Measurements from ENCODE around the gene LRCH3.

Gene LRCH3

GRCh38 chr3:197856199-197856816 is 65.3 kb downstream of the LRCH3 start:
- no peaks in the 10 kb centered on the region for H3K79me1 ChIP-seq (ENCODE audit: low read length)
- peak overlapping the region; percentile 65 for H3K27ac ChIP-seq (ENCODE audit: low read depth, low read length)
- no peak overlapping the region for H3K4me3 ChIP-seq (ENCODE audit: low read length)
- no peak overlapping the region for H3K9ac ChIP-seq (ENCODE audit: low read length)
- H2BK5ac ChIP-seq (ENCODE audit: low read length): no peak overlapping the region
- no peak overlapping the region for H3K56ac ChIP-seq (ENCODE audit: low read length)
- no peak overlapping the region for H3K23ac ChIP-seq (ENCODE audit: low read length)
- H3K4ac ChIP-seq (ENCODE audit: low read depth, low read length): no peak overlapping the region
- H4K8ac ChIP-seq (ENCODE audit: low read depth, low read length): no peak overlapping the region
- WGBS (ENCODE audit: extremely low coverage, insufficient coverage, low lambda C conversion rate): 100% methylated on average over 1 of the region's 8 CpGs
- no peak overlapping the region for H4K5ac ChIP-seq (ENCODE audit: low read length)
- no peak overlapping the region for H2BK15ac ChIP-seq (replicated peaks; ENCODE audit: low read depth)
- H3K4me2 ChIP-seq (ENCODE audit: low read length): no peak overlapping the region
- DNase-seq: no peak
- no peak overlapping the region for H2AK5ac ChIP-seq (ENCODE audit: low read length)
- H3K79me2 ChIP-seq (ENCODE audit: control insufficient read depth, insufficient read depth, low read length): no peaks in the 10 kb centered on the region
- peaks cover 9% of the 10 kb centered on the region for H3K4me1 ChIP-seq (ENCODE audit: control insufficient read depth, low read depth, low read length)
- peak overlapping the region; percentile 82 for H2BK120ac ChIP-seq (ENCODE audit: low read depth, low read length)
- no peaks in the 10 kb centered on the region for H3K27me3 ChIP-seq (ENCODE audit: insufficient read depth, low read length, poor library complexity)
- peaks cover 2% of the 10 kb centered on the region for H3K36me3 ChIP-seq (ENCODE audit: control insufficient read depth, insufficient read depth, low read length)
- peak overlapping the region; percentile 56 for H3K18ac ChIP-seq (ENCODE audit: low read length)

GRCh38 chr3:197858133-197858532 is 67.1 kb downstream of the LRCH3 start:
- Histone ChIP-seq H3K79me2 (ENCODE audit: control insufficient read depth, insufficient read depth, low read length) (no peaks in the 10 kb centered on the region), H3K79me1 (ENCODE audit: low read length) (no peaks in the 10 kb centered on the region), H3K4ac (ENCODE audit: low read depth, low read length) (no peak overlapping the region), H3K27ac (ENCODE audit: low read depth, low read length) (no peak overlapping the region), H3K23ac (ENCODE audit: low read length) (no peak overlapping the region), H4K5ac (ENCODE audit: low read length) (no peak overlapping the region), H3K27me3 (ENCODE audit: insufficient read depth, low read length, poor library complexity) (no peaks in the 10 kb centered on the region), H3K4me3 (ENCODE audit: low read length) (no peak overlapping the region), H3K56ac (ENCODE audit: low read length) (no peak overlapping the region), H4K8ac (ENCODE audit: low read depth, low read length) (no peak overlapping the region), H3K9ac (ENCODE audit: low read length) (no peak overlapping the region), H3K18ac (ENCODE audit: low read length) (no peak overlapping the region), H3K4me2 (ENCODE audit: low read length) (no peak overlapping the region), H3K36me3 (ENCODE audit: control insufficient read depth, insufficient read depth, low read length) (peaks cover 2% of the 10 kb centered on the region), H2BK120ac (ENCODE audit: low read depth, low read length) (no peak overlapping the region), H2AK5ac (ENCODE audit: low read length) (no peak overlapping the region), H2BK15ac (replicated peaks; ENCODE audit: low read depth) (no peak overlapping the region), H3K4me1 (ENCODE audit: control insufficient read depth, low read depth, low read length) (peaks cover 9% of the 10 kb centered on the region), H2BK5ac (ENCODE audit: low read length) (no peak overlapping the region)
- no CpG with 5 or more reads among the region's 3 CpGs for WGBS (ENCODE audit: extremely low coverage, insufficient coverage, low lambda C conversion rate)
- DNase-seq: no peak

DNA sequence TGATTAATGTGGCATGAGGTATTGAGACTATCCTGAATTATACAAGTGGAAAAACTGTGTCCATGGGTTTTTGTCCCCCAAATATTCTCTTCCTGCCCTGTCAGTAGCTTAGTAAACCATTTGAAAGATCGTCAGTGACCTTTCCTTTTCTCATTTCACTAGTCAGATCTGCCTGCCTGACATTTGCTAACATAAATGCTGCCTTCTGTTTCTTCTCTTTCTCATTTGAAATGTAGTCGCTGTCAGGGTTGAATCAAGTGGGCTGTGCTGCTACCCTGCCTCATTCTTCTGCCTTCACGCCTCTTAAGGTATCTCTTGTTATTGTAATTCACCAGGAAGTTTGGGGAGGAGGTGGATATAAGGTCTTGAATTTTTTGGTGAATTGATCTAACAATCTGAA is 67.5 kb downstream of the LRCH3 start:
- H4K8ac ChIP-seq (ENCODE audit: low read depth, low read length): no peak overlapping the region
- no peak overlapping the region for H2BK120ac ChIP-seq (ENCODE audit: low read depth, low read length)
- no peak overlapping the region for H3K18ac ChIP-seq (ENCODE audit: low read length)
- H3K9ac ChIP-seq (ENCODE audit: low read length): peak overlapping the region; percentile 8
- H3K79me1 ChIP-seq (ENCODE audit: low read length): no peaks in the 10 kb centered on the region
- no peak overlapping the region for H3K4me3 ChIP-seq (ENCODE audit: low read length)
- no peak overlapping the region for H4K5ac ChIP-seq (ENCODE audit: low read length)
- H3K4ac ChIP-seq (ENCODE audit: low read depth, low read length): no peak overlapping the region
- peaks cover 2% of the 10 kb centered on the region for H3K36me3 ChIP-seq (ENCODE audit: control insufficient read depth, insufficient read depth, low read length)
- no peak overlapping the region for H2BK5ac ChIP-seq (ENCODE audit: low read length)
- H3K4me2 ChIP-seq (ENCODE audit: low read length): no peak overlapping the region
- no peak overlapping the region for H3K56ac ChIP-seq (ENCODE audit: low read length)
- H3K27ac ChIP-seq (ENCODE audit: low read depth, low read length): no peak overlapping the region
- H3K27me3 ChIP-seq (ENCODE audit: insufficient read depth, low read length, poor library complexity): no peaks in the 10 kb centered on the region
- peaks cover 9% of the 10 kb centered on the region for H3K4me1 ChIP-seq (ENCODE audit: control insufficient read depth, low read depth, low read length)
- no peak overlapping the region for H2AK5ac ChIP-seq (ENCODE audit: low read length)
- no peak overlapping the region for H2BK15ac ChIP-seq (replicated peaks; ENCODE audit: low read depth)
- H3K79me2 ChIP-seq (ENCODE audit: control insufficient read depth, insufficient read depth, low read length): no peaks in the 10 kb centered on the region
- DNase-seq: peak; percentile 41
- H3K23ac ChIP-seq (ENCODE audit: low read length): no peak overlapping the region
- WGBS (ENCODE audit: extremely low coverage, insufficient coverage, low lambda C conversion rate): no CpG with 5 or more reads among the region's 3 CpGs

DNA sequence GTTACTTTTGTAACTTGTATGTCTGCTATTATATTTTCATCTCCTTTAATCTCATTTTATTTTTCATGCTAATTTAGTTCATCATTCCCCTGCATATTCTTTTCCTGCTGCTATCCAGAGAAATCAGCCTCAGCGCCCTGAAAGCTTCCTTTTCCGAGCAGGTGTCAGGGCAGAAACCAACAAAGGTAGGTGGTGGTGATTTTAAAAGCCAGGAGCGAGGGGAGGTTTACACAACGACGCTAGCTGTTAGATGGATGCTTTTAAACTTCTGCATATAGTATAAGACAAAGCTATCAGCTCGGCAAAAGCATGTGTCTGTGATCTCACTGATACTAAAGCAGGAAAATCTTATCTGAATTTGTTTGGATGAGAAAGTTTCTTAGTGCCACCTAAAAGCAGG is 75.0 kb downstream of the LRCH3 start:
- H2AK5ac ChIP-seq (ENCODE audit: low read length): no peak overlapping the region
- H3K36me3 ChIP-seq (ENCODE audit: control insufficient read depth, insufficient read depth, low read length): peaks cover 2% of the 10 kb centered on the region
- no peak for DNase-seq

DNA sequence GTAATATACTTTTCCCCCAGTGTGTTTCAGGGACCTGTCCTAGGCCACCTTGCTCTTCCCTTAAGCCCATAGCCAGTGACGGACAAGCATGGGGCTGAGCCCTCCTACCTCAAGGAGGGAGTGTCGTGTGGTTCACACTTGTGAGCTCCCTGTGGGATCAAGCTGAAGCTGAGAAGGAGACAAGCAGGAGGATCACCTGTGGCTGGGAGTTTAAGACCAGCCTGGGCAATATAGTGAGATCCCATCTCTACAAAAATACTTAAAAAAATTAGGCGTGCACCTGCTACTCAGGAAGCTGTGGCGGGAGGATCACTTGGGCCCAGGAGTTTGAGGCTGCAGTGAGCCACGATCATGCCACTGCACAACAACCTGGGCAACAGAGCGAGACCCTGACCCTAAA is 82.3 kb downstream of the LRCH3 start:
- Histone ChIP-seq H3K27me3 (ENCODE audit: insufficient read depth, low read length, poor library complexity) (no peaks in the 10 kb centered on the region), H3K4me3 (ENCODE audit: low read length) (no peak overlapping the region), H3K18ac (ENCODE audit: low read length) (no peak overlapping the region), H2AK5ac (ENCODE audit: low read length) (no peak overlapping the region), H4K5ac (ENCODE audit: low read length) (no peak overlapping the region), H2BK5ac (ENCODE audit: low read length) (no peak overlapping the region), H3K4me1 (ENCODE audit: control insufficient read depth, low read depth, low read length) (no peaks in the 10 kb centered on the region), H3K79me1 (ENCODE audit: low read length) (no peaks in the 10 kb centered on the region), H4K8ac (ENCODE audit: low read depth, low read length) (no peak overlapping the region), H2BK120ac (ENCODE audit: low read depth, low read length) (no peak overlapping the region), H3K4ac (ENCODE audit: low read depth, low read length) (no peak overlapping the region), H3K56ac (ENCODE audit: low read length) (no peak overlapping the region), H3K4me2 (ENCODE audit: low read length) (no peak overlapping the region), H3K23ac (ENCODE audit: low read length) (no peak overlapping the region), H3K9ac (ENCODE audit: low read length) (no peak overlapping the region), H3K79me2 (ENCODE audit: control insufficient read depth, insufficient read depth, low read length) (no peaks in the 10 kb centered on the region), H3K36me3 (ENCODE audit: control insufficient read depth, insufficient read depth, low read length) (peaks cover 4% of the 10 kb centered on the region), H3K27ac (ENCODE audit: low read depth, low read length) (no peak overlapping the region), H2BK15ac (replicated peaks; ENCODE audit: low read depth) (no peak overlapping the region)
- no CpG with 5 or more reads among the region's 6 CpGs for WGBS (ENCODE audit: extremely low coverage, insufficient coverage, low lambda C conversion rate)
- no peak for DNase-seq

More for the DNA sequence above, 75.0 kb downstream of the LRCH3 start:
- no peak overlapping the region for H3K9ac ChIP-seq (ENCODE audit: low read length)
- H3K27me3 ChIP-seq (ENCODE audit: insufficient read depth, low read length, poor library complexity): no peaks in the 10 kb centered on the region
- H3K4me1 ChIP-seq (ENCODE audit: control insufficient read depth, low read depth, low read length): no peaks in the 10 kb centered on the region
- H3K23ac ChIP-seq (ENCODE audit: low read length): no peak overlapping the region
- no peak overlapping the region for H3K4me3 ChIP-seq (ENCODE audit: low read length)
- no CpG with 5 or more reads among the region's 6 CpGs for whole genome bisulfite sequencing (ENCODE audit: extremely low coverage, insufficient coverage, low lambda C conversion rate)
- no peak overlapping the region for H3K27ac ChIP-seq (ENCODE audit: low read depth, low read length)
- H4K5ac ChIP-seq (ENCODE audit: low read length): no peak overlapping the region
- H3K18ac ChIP-seq (ENCODE audit: low read length): no peak overlapping the region
- no peak overlapping the region for H2BK5ac ChIP-seq (ENCODE audit: low read length)
- H4K8ac ChIP-seq (ENCODE audit: low read depth, low read length): no peak overlapping the region
- no peak overlapping the region for H2BK15ac ChIP-seq (replicated peaks; ENCODE audit: low read depth)
- H2BK120ac ChIP-seq (ENCODE audit: low read depth, low read length): no peak overlapping the region
- H3K79me1 ChIP-seq (ENCODE audit: low read length): no peaks in the 10 kb centered on the region
- H3K4me2 ChIP-seq (ENCODE audit: low read length): no peak overlapping the region
- no peaks in the 10 kb centered on the region for H3K79me2 ChIP-seq (ENCODE audit: control insufficient read depth, insufficient read depth, low read length)
- H3K4ac ChIP-seq (ENCODE audit: low read depth, low read length): no peak overlapping the region
- no peak overlapping the region for H3K56ac ChIP-seq (ENCODE audit: low read length)

GRCh38 chr3:197874064-197874463 is 83.0 kb downstream of the LRCH3 start:
- H3K79me2 ChIP-seq (ENCODE audit: control insufficient read depth, insufficient read depth, low read length): no peaks in the 10 kb centered on the region
- H3K18ac ChIP-seq (ENCODE audit: low read length): no peak overlapping the region
- H2BK5ac ChIP-seq (ENCODE audit: low read length): no peak overlapping the region
- H4K8ac ChIP-seq (ENCODE audit: low read depth, low read length): no peak overlapping the region
- H4K5ac ChIP-seq (ENCODE audit: low read length): no peak overlapping the region
- no peak overlapping the region for H3K4me3 ChIP-seq (ENCODE audit: low read length)
- no peak overlapping the region for H3K23ac ChIP-seq (ENCODE audit: low read length)
- H3K4ac ChIP-seq (ENCODE audit: low read depth, low read length): no peak overlapping the region
- no peak overlapping the region for H3K9ac ChIP-seq (ENCODE audit: low read length)
- no peak overlapping the region for H3K27ac ChIP-seq (ENCODE audit: low read depth, low read length)
- no peak overlapping the region for H2BK15ac ChIP-seq (replicated peaks; ENCODE audit: low read depth)
- H2BK120ac ChIP-seq (ENCODE audit: low read depth, low read length): no peak overlapping the region
- no peak overlapping the region for H2AK5ac ChIP-seq (ENCODE audit: low read length)
- no peaks in the 10 kb centered on the region for H3K79me1 ChIP-seq (ENCODE audit: low read length)
- no peaks in the 10 kb centered on the region for H3K27me3 ChIP-seq (ENCODE audit: insufficient read depth, low read length, poor library complexity)
- DNase-seq: no peak
- H3K56ac ChIP-seq (ENCODE audit: low read length): no peak overlapping the region
- H3K36me3 ChIP-seq (ENCODE audit: control insufficient read depth, insufficient read depth, low read length): peaks cover 4% of the 10 kb centered on the region
- no CpG with 5 or more reads among the region's 5 CpGs for WGBS (ENCODE audit: extremely low coverage, insufficient coverage, low lambda C conversion rate)
- H3K4me1 ChIP-seq (ENCODE audit: control insufficient read depth, low read depth, low read length): no peaks in the 10 kb centered on the region
- no peak overlapping the region for H3K4me2 ChIP-seq (ENCODE audit: low read length)
